ENCODE results near the gene TTLL13. TPM values are rescaled to one million over a fixed set of nuclear protein-coding genes. Genes with fewer than 3 reads are reported as not detected.
A peak's percentile ranks its signal among the peaks of the same experiment; 100 is the strongest.

TTLL13 gene
- total and polyA plus RNA-seq, 10 donors, result 0.03 to 1.8 (median 0.17) TPM; not detected in 3

DNA sequence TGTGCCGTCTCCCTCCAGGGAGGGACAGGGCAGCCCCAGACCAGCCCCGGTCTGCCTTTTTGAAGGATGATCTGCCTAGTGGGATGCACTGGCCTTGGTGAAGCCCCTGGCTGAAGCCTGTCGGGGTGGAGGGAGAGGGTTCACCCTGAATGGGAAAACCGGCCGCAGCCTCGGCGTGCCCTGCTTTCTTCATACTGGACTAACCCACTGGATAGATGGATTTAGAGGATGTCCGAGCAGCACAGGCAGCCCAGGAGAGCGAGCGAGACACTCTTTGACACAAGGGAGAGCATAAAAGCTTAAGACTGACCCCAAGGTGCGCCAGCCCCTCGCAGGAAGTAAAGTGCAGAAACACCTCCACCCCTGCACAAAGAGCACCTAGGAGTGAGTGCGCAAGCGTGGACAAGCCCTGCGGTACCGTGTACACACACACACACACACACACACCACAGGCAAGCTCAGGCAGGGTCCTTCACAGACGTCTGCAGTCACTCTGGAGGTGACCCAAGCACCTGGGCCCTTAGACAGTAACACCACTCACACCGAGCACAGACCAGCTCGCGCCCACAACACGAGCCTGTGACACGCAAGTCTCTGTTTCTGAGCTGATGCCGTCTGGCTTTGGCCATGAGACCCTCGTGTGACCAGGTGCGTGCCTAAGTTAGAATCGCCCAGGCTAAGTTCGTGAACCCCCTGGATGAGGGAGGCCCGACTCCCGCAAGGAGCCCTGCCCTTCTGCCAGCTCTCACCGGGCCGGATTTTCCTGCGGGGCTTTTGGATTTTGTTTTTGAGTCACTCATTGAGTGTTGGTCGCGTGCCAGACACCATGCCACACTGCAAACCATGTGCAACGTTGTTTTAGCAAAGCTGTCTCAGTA is 36.9 kb upstream of the TTLL13 start:
- DNase-seq, result no peak
- intact Hi-C loops (cut with DNase I; ENCODE audit: low total_unique reads), result no loop called here
- TF ChIP-seq, protein P1, sequence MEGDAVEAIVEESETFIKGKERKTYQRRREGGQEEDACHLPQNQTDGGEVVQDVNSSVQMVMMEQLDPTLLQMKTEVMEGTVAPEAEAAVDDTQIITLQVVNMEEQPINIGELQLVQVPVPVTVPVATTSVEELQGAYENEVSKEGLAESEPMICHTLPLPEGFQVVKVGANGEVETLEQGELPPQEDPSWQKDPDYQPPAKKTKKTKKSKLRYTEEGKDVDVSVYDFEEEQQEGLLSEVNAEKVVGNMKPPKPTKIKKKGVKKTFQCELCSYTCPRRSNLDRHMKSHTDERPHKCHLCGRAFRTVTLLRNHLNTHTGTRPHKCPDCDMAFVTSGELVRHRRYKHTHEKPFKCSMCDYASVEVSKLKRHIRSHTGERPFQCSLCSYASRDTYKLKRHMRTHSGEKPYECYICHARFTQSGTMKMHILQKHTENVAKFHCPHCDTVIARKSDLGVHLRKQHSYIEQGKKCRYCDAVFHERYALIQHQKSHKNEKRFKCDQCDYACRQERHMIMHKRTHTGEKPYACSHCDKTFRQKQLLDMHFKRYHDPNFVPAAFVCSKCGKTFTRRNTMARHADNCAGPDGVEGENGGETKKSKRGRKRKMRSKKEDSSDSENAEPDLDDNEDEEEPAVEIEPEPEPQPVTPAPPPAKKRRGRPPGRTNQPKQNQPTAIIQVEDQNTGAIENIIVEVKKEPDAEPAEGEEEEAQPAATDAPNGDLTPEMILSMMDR (IDR thresholded peaks at IDR 0.05 in 8 of 11, conservative IDR thresholded peaks at IDR 0.05 in 3 of 11), result no peak
- TF ChIP-seq POLR2AphosphoS5 (IDR thresholded peaks at IDR 0.05) (no peak), POLR2A (IDR thresholded peaks at IDR 0.05) (no peak)
- 80 to 85% (median 84%) methylated on average over 30 to 35 of the region's 35 CpGs for WGBS, 5 donors
- peaks cover 43 to 100% (median 75%) of the 10 kb centered on the region in 6 donors for H3K4me1 ChIP-seq
- no peak overlapping the region for H3K4me3 ChIP-seq
- no peaks in the 10 kb centered on the region for H3K27me3 ChIP-seq (replicated peaks in 1 of 7)
- H3K9me3 ChIP-seq, result no peaks in the 10 kb centered on the region
- peak overlapping the region in 7 of 8 donors; percentile 15 to 86 (median 69) for H3K27ac ChIP-seq
- peaks cover 0 to 69% (median 3%) of the 10 kb centered on the region in 6 donors for H3K36me3 ChIP-seq

DNA sequence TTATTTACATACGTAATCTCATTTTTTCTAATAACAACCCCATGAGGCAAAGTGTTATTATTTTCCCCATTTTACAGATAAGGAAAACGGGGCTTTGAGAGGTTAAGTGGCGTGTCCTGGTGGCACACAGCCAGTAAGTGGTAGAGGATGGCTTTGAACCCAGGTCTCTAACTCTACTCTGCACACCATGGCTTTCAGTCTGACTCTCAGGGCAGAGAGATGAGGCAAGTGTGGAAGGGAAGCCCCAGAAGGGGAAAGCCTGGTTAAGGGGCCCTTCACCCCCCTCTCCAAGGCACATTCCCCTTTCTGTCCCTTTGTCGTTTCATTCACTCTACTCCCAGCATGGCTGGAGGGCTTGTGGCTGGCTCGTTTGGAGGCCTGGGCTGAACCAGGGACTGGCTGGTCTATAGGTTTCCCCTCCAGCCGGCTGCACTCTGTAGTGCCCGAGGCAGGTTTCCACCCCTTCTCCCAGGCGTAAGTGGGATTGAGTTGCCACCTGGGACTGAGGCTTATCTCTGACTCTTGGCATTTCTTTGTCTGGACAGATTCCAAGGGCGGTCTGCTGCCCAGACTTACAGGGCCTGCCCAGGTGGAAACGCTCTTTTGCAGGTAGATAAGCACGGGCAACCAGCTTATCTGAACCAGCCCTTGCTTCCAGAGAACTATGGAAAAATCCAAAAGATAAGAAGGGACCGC is 36.1 kb upstream of the TTLL13 start:
- no peak for TF ChIP-seq POLR2AphosphoS5 (IDR thresholded peaks at IDR 0.05)
- TF ChIP-seq, protein P1 (IDR thresholded peaks at IDR 0.05 in 8 of 11, conservative IDR thresholded peaks at IDR 0.05 in 3 of 11), result no peak
- no peak for TF ChIP-seq POLR2A (IDR thresholded peaks at IDR 0.05)
- H3K27me3 ChIP-seq (replicated peaks in 1 of 7), result no peaks in the 10 kb centered on the region
- H3K36me3 ChIP-seq, result peaks cover 0 to 69% (median 10%) of the 10 kb centered on the region in 6 donors
- no peak for DNase-seq
- 68 to 80% (median 77%) methylated on average over 12 of the region's 12 CpGs for WGBS, 5 donors
- intact Hi-C loops (cut with DNase I; ENCODE audit: low total_unique reads), result no loop called here
- H3K4me1 ChIP-seq, result peaks cover 43 to 100% (median 76%) of the 10 kb centered on the region in 6 donors
- no peak overlapping the region for H3K4me3 ChIP-seq
- peak overlapping the region in 7 of 8 donors; percentile 52 to 86 (median 69) for H3K27ac ChIP-seq
- H3K9me3 ChIP-seq, result no peaks in the 10 kb centered on the region

DNA sequence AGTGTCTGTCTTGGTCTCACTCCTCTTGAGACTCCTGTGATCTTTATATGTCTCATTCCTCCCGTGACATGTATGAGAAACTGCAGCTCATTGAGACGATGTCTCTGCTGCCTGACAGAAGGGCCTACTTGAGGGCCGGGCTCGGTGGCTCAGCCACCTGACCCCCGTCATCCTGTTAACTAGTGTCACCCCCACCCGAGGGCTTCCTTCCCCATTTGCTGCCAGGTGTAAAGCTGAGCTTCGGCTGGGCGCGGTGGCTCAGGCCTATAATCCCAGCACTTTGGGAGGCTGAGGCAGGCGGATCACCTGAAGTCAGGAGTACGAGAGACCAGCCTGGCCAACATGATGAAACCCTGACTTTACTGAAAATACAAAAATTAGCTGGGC is 35.5 kb upstream of the TTLL13 start:
- no peak overlapping the region for H3K4me3 ChIP-seq
- peak overlapping the region in 7 of 8 donors; percentile 52 to 86 (median 69) for H3K27ac ChIP-seq
- H3K36me3 ChIP-seq, result peaks cover 0 to 69% (median 11%) of the 10 kb centered on the region in 6 donors
- WGBS, 5 donors, result 36 to 62% (median 48%) methylated on average over 11 of the region's 11 CpGs
- TF ChIP-seq POLR2AphosphoS5 (IDR thresholded peaks at IDR 0.05), result peak; percentile 54 to 67 (median 56)
- TF ChIP-seq POLR2A (IDR thresholded peaks at IDR 0.05), result no peak
- TF ChIP-seq, protein P1 (IDR thresholded peaks at IDR 0.05 in 8 of 11, conservative IDR thresholded peaks at IDR 0.05 in 3 of 11), result no peak
- intact Hi-C loops (cut with DNase I; ENCODE audit: low total_unique reads), result no loop called here
- H3K27me3 ChIP-seq (replicated peaks in 1 of 7), result no peaks in the 10 kb centered on the region
- H3K4me1 ChIP-seq, result peaks cover 43 to 100% (median 79%) of the 10 kb centered on the region in 6 donors
- DNase-seq, result peak; percentile 91
- no peaks in the 10 kb centered on the region for H3K9me3 ChIP-seq

All from spleen (tissue), 11 donors.